Calu3 (cell line): ENCODE data around the gene DNAJC17. TPM values are rescaled to one million over a fixed set of nuclear protein-coding genes. Genes with fewer than 3 reads are reported as not detected.

ENCODE experiments used
- BruUV-seq: library from RNA; stranded (reverse); fragments of 400-500 nt; replicated peaks from 2 replicates; lab custom pipeline; 2021; lab: Mats Ljungman, UMichigan
- CTCF ChIA-PET: fragments of 300-600 bp; sonication (Branson Sonifier 250); formaldehyde crosslinking; loops from one replicate; lab custom pipeline; 2022; ENCODE audit warnings: antibody characterized with exemption; lab: Charles Lee
- DNase-seq: peaks from one replicate; pipeline ENCODE4 v3.0.0; 2022
- H3K27ac Mint-ChIP-seq: one replicate; pipeline ENCODE4 v1.8.0; 2022; ENCODE audit warnings: mixed read lengths; ENCODE audit not compliant: unreplicated experiment
- H3K27me3 Mint-ChIP-seq: one replicate; pipeline ENCODE4 v1.8.0; 2022; ENCODE audit warnings: mixed read lengths; ENCODE audit not compliant: unreplicated experiment
- H3K36me3 Mint-ChIP-seq: one replicate; pipeline ENCODE4 v1.8.0; 2022; ENCODE audit warnings: mild to moderate bottlenecking, moderate library complexity, mixed read lengths; ENCODE audit not compliant: insufficient read depth, unreplicated experiment
- H3K4me1 Mint-ChIP-seq: one replicate; pipeline ENCODE4 v1.8.0; 2022; ENCODE audit warnings: mild to moderate bottlenecking, low read depth, mixed read lengths; ENCODE audit not compliant: unreplicated experiment
- H3K4me3 Mint-ChIP-seq: one replicate; pipeline ENCODE4 v1.8.0; 2022; ENCODE audit warnings: mild to moderate bottlenecking, low read depth, moderate library complexity, mixed read lengths; ENCODE audit not compliant: unreplicated experiment
- H3K9me3 Mint-ChIP-seq: one replicate; pipeline ENCODE4 v1.8.0; 2022; ENCODE audit warnings: low read depth, mixed read lengths; ENCODE audit not compliant: unreplicated experiment
- intact Hi-C: fragments of 100-400 bp; cut with micrococcal nuclease; formaldehyde crosslinking; loops from one replicate; pipeline ENCODE4 v1.10.0; 2022; ENCODE audit not compliant: unreplicated experiment
- total RNA-seq: library from RNA; stranded (reverse); gene quantifications from 2 replicates; pipeline ENCODE4 v1.2.3, GENCODE V29; 2022
- TF ChIP-seq, protein P1 (sequence below): fragments of 200-600 bp; IDR thresholded peaks from one replicate; pipeline ENCODE4 v1.8.0; 2022; ENCODE audit warnings: antibody characterized with exemption; ENCODE audit not compliant: unreplicated experiment

Gene DNAJC17
- total RNA-seq, 1 experiment from 2014 or later = 17.4 TPM

DNA sequence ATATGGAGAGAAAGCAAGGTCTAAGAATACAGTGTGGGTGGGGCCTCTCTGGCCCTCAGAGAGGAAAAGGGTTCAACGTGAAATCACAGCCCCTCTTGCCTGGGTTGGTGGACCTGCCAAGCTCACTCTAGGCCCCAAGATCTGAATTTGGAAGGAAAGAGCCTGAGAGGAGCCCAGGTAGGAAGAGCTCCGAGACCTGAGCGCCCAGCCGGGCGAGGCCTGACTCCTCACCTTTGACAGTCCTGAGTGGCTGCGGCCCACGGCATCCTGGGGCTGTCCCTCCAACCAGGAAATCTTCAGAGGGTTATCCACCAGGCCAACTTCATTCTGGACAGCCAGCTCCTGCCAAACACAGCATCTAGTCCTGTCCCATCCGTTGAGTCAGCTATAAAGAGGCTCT, 33.8 kb downstream of the DNAJC17 start:
- Mint-ChIP-seq H3K36me3 (peaks cover 41% of the 10 kb centered on the region), H3K9me3 (no peaks in the 10 kb centered on the region), H3K4me3 (no peak overlapping the region), H3K4me1 (peaks cover 29% of the 10 kb centered on the region), H3K27ac (no peak overlapping the region), H3K27me3 (no peaks in the 10 kb centered on the region)
- TF ChIP-seq, protein P1, sequence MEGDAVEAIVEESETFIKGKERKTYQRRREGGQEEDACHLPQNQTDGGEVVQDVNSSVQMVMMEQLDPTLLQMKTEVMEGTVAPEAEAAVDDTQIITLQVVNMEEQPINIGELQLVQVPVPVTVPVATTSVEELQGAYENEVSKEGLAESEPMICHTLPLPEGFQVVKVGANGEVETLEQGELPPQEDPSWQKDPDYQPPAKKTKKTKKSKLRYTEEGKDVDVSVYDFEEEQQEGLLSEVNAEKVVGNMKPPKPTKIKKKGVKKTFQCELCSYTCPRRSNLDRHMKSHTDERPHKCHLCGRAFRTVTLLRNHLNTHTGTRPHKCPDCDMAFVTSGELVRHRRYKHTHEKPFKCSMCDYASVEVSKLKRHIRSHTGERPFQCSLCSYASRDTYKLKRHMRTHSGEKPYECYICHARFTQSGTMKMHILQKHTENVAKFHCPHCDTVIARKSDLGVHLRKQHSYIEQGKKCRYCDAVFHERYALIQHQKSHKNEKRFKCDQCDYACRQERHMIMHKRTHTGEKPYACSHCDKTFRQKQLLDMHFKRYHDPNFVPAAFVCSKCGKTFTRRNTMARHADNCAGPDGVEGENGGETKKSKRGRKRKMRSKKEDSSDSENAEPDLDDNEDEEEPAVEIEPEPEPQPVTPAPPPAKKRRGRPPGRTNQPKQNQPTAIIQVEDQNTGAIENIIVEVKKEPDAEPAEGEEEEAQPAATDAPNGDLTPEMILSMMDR = no peak
- no peak for DNase-seq
- BruUV-seq = no TSS peak
- intact Hi-C loops = no loop called here
- CTCF ChIA-PET = no interaction called here

DNA sequence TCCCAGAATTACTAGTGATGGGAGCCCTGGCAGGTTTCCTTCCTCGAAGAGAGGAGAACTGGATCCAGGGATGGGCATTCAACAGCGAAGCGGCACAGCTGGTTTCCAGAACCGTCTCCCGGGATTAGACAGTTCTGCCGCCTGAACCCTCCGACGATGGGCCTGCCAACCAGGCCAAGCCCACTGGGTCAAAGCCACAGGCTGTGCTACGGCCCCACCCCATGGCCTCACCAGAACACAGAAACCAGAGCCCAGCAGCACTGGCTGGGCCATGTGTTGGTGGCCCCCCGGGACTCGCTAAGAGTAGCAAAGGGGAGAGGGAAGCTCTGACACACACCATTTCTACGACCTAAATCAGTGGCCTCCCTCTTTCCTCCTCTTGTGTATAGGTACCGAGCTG, 35.3 kb downstream of the DNAJC17 start:
- DNase-seq = no peak
- TF ChIP-seq, protein P1 = no peak
- intact Hi-C loops = no loop called here
- CTCF ChIA-PET = no interaction called here
- Mint-ChIP-seq H3K9me3 (no peaks in the 10 kb centered on the region), H3K27ac (no peak overlapping the region), H3K4me1 (peaks cover 30% of the 10 kb centered on the region), H3K27me3 (no peaks in the 10 kb centered on the region), H3K36me3 (peaks cover 38% of the 10 kb centered on the region), H3K4me3 (no peak overlapping the region)
- BruUV-seq = no TSS peak

DNA sequence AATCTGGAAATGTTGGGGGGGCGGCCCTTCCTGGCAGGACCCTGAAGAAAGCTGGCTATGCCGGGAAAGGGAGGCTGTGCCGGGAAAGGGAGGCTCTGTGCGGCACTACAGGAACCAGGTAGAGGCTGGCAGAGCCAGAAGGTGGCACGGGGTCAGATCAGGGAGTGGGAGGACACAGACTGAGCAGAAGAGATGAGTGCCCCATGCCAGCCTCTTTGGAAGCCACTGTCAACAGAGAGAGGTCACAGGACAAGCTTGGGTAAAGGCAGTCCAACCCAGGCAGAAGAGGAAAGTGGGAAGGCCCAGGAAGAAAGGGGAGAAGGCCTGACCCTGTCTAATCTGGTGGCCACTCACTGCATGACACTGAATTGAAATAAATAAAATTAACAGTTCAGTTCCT, 36.0 kb downstream of the DNAJC17 start:
- Mint-ChIP-seq H3K27me3 (no peaks in the 10 kb centered on the region), H3K9me3 (no peaks in the 10 kb centered on the region), H3K4me3 (no peak overlapping the region), H3K36me3 (peaks cover 30% of the 10 kb centered on the region), H3K4me1 (peaks cover 22% of the 10 kb centered on the region), H3K27ac (no peak overlapping the region)
- TF ChIP-seq, protein P1 = no peak
- intact Hi-C loops = no loop called here
- DNase-seq = no peak
- CTCF ChIA-PET = no interaction called here
- BruUV-seq = no TSS peak

DNA sequence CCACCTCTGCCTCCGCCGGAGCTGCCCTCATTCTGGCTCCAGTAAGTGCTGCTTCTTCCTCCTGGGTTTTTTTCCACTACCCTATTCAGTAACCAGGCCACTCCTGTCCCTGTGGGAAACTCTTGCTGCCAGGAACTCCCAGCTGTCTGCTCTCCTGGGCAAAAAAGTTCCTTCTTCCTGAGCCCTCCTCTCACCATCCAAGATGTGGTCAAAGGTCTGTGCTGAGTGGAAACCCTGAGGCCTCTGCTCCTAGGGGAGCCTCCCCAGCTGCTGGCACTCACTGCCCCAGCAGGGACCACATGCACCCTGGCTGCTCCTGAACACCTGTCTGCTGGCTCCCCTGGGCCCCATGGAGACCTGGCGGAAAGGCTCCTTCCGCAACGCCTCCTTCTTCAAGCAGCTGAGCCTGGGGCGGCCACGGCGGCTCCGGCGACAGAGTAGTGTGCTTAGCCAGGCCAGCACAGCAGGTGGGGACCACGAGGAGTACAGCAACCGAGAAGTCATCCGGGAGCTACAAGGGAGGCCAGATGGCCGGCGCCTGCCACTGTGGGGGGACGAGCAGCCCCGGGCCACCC, 37.0 kb downstream of the DNAJC17 start:
- TF ChIP-seq, protein P1 = no peak
- H3K27ac Mint-ChIP-seq = peak overlapping the region; percentile 90

More for the DNA sequence above, 37.0 kb downstream of the DNAJC17 start:
- Mint-ChIP-seq H3K27me3 (no peaks in the 10 kb centered on the region), H3K4me3 (peak overlapping the region; percentile 59), H3K36me3 (peaks cover 25% of the 10 kb centered on the region), H3K4me1 (peaks cover 22% of the 10 kb centered on the region), H3K9me3 (no peaks in the 10 kb centered on the region)
- DNase-seq = no peak
- CTCF ChIA-PET = interaction anchor here (0.6 to 2.1 kb wide), 3 partner anchors 12 to 122 kb away, joined by 3 to 8 read pairs (median 8); no protein-coding TSS in a partner anchor
- TSS peak; percentile 26 for BruUV-seq
- intact Hi-C loops = no loop called here
